HTERT RPE-1 (cell line): Measurements from ENCODE around the gene DUOX2.

Experiments
- in situ Hi-C: fragments of 300-500 bp; cut with MboI; formaldehyde crosslinking; loops from 4 replicates; pipeline ENCODE4 v1.14.3; 2020; ENCODE audit warnings: low sequenced_read_pairs

DUOX2 gene

DNA sequence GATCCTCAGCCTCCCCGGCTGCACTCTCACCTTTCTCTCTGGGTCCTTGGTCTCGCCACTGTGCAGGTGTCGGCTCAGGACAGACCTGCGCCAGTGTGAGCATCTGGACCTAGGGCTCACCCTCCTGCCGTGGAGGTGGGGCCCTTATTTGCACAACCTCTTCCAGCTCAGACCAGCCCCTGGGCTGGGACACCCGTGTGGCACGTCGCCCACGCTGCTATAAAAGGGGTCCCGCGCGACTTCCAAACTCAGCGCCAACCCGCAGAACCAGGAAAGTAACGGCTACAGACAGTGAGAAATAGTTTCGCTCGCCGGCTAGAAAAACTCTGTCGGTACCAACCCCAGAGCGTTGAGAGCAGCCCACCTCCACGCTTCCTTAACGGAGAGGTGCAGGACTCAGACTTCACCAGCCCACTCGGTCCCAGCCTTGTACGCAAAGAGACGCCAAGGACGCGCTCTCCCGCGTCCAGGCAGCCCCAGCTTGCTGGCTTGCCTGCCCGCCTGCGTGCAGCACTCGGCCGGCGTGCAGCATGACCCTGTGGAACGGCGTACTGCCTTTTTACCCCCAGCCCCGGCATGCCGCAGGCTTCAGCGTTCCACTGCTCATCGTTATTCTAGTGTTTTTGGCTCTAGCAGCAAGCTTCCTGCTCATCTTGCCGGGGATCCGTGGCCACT, at the start of gene DUOX2, which contains the start of gene DUOXA2:
Gene DUOX2, minus strand, starts transcription at position 97 of the 675 bp plus-strand sequence. CDS start 761 bp downstream, outside the sequence.
Gene DUOXA2, plus strand, starts transcription at position 251 of the 675 bp plus-strand sequence. Its CDS starts 280 bp downstream, at position 531.
- in situ Hi-C loops, result no loop called here

DNA sequence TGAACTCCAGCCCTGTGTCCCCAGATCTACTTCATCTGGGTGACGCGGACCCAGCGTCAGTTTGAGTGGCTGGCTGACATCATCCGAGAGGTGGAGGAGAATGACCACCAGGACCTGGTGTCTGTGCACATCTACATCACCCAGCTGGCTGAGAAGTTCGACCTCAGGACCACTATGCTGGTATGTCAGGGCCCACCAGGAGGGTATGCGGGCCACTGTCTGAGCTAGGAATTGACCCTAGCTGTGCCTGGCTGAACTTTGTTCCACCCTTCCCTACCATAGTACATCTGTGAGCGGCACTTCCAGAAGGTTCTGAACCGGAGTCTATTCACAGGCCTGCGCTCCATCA, 49.5 kb upstream of the DUOX2 start:
- in situ Hi-C loops, result no loop called here

DNA sequence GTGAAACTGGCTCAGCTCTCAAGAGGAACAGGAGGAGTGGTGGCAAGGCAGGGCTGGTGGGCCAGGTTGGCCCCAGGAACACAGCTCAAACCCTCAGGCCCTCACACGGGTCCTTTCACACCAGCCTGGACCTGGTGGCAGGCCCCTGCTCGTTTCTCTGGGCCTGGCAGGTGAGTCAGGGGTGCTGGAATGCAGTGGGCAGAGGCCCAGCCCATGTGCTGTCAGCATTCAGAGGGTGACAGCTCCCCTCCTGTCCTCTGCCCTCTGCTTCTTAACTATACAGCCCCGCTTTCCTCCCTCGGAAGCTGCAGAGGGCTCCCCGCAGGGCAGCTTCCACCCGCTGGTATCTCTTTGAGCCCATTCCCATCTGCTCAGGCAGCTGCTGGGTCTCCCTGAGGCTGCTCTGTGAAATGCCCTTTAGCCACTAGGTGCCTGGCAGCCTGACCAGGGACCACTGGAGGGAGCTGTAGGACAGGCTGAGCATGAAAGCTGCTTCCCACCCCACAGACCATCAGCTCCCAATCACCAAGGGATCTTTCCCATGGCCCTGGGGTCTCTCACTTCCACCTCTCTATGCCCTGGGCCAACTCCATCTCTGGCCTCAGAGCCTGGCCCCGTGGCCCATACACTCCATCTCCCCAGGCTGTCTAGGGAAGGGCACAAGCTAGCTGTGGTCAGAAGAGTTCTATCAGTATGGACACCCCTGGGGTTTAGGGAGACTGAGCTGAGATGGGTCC, 49.0 kb upstream of the DUOX2 start:
- in situ Hi-C loops, result no loop called here

DNA sequence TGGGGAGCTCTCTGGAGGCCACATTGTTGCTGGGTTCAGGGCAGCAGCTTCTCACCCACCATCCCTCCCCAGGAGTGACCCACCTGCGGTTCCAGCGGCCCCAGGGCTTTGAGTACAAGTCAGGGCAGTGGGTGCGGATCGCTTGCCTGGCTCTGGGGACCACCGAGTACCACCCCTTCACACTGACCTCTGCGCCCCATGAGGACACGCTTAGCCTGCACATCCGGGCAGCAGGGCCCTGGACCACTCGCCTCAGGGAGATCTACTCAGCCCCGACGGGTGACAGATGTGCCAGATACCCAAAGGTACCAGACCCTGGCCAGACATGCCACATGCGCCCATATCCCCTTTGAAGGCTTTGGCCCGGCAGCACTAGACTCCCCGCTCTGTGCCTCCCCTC, 47.7 kb upstream of the DUOX2 start:
- in situ Hi-C loops, result no loop called here

DNA sequence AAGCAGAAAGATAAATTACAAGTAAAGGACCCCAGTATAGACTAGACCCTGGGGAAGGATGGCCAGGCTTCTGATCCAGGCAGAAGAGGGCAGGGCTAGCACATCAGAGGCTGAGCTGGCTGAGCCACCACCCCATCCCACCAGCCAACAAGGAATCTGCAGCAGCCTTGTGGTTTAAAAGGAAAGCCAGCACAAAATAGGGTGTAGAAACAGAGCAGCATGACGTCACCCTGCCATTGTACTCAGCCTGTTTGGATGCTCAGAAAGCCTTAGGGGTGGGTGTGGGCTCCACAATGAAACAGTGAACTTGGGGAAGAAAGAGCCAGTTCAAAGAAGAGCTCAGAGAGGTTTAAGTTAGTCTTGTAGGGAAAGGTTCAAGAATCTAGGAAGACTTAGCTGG, 44.0 kb upstream of the DUOX2 start:
- in situ Hi-C loops, result no loop called here

DNA sequence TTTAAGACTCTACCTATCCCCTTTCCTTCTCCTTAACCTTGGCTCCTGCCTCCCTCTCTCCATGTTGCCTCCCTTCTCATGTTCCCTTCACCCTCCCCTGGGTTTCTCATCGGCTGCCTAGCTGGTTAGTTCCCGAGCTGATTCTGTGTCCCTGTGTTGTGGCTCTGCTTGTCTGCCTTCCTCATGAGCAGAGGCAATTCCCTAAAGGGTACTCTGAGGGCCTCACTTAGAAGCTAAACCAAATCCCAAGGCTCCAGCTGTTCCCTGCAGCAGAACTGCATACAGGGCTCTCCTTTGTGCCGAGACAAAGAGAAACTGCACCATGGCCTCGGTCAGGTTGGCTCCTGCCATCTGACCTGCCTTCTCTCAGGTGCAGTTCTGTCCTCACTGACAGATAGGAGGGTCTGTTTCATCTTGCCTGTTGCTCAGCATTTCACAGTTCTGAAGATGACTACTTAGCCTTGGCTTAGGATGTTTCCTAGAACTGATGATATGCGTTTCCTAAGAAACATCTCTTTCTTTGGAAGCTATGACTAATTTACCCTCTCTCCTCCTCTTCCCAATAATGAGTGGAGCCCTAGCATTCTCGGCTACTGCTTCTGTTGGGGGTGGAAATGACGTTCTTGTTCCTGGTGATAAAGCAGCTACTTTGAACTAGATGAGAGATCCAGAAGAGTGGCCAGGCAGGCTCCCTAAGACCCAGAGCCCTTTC, 42.9 kb upstream of the DUOX2 start:
- in situ Hi-C loops, result no loop called here

DNA sequence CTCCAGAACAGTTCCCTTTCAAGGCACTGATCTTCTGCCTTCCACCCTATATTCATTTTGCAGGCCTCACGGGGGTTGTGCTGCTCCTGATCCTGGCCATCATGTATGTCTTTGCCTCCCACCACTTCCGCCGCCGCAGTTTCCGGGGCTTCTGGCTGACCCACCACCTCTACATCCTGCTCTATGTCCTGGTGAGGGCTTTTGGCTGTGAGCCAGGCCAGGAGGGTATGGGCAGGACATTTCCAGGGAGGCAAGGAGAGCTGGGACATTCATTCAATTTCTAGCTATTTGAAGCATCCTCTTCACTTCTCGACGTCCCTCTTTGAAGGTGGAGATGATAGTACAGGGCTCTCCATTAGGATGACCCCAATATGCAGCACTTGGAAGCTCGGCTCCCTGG, 41.8 kb upstream of the DUOX2 start:
- in situ Hi-C loops, result no loop called here

DNA sequence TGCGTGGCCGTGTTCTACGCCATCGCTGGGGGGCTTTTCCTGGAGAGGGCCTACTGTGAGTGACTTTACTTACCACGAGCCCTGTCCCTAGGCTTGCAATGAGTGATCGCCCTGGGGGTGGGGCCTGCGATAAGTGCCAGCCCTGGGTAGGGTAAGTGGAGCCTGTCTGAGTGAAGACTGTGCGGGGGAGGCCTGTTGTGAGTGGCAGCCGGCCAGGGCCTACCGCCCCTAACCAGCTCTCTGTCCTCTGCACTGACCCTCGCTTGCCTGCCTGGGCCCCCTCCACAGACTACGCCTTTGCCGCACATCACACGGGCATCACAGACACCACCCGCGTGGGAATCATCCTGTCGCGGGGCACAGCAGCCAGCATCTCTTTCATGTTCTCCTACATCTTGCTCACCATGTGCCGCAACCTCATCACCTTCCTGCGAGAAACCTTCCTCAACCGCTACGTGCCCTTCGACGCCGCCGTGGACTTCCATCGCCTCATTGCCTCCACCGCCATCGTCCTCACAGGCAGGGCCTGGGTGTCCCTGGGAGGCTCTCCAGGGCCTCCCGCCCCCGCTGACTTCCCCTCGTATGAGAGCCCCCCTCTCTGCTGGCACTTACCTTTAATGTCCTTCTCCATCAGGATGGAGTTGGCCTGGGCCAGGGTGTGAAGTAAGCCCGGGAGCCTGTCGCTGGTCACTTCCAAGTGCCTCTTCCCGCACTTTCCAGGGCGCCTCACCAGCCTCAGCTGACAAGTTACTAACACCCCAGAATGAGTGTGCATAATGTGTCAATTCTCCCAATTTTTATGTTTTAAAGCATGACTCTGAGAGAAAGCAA, 38.2 kb upstream of the DUOX2 start:
- in situ Hi-C loops, result no loop called here

DNA sequence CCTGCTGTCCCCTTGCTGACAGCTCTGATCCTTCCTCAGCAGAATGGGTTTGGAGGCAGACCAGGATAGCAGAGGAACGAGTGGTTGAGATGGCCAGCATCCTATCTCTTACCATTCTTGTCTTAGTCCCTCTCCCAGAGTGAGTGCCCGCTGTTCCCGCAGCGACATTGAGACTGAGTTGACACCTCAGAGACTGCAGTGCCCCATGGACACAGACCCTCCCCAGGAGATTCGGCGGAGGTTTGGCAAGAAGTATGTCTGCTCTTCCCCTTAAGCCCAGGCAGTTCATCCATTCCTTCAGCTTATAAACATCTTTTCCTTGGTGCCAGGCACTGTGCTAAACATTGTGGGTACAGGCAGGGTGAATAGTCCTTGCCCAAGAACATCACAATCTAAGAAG, 37.0 kb upstream of the DUOX2 start:
- in situ Hi-C loops, result no loop called here

DNA sequence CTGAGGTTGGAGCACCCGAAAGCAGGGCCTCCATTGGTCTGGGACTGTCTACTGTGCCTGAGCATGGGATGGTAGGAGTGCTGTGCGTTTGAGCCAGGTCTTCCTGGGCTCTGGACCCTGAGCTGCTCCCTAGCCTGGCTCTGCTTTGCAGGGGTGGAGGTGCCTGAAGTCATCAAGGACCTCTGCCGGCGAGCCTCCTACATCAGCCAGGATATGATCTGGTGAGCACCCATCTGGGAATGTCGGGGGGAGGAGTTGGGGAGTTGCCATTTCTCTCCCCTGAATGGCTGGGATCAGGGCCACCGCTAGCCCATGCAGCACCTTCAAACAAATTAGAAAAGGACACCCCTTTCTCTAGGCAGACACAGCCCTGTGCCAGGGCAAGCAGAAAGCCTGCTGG, 36.5 kb upstream of the DUOX2 start:
- in situ Hi-C loops, result no loop called here

DNA sequence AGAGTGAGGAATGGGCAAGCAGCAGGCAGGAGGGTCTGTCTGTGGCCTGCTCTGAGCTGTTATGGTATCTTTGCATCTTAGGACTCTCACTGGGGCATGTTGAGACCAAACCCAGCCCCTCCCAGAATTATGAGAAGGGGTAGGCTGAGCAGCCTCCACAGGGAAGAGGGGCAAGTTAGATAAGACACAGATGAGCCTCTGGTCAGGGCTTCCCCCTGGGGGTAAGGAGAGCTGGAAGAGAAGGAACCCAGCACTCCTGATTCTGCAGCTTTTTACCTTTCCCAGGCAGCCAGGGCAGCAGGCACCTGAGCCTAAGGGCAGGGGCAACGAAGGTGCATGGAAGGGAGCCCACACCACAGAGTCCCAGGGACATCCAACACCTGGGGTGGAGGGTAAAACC, 35.1 kb upstream of the DUOX2 start:
- in situ Hi-C loops, result no loop called here

DNA sequence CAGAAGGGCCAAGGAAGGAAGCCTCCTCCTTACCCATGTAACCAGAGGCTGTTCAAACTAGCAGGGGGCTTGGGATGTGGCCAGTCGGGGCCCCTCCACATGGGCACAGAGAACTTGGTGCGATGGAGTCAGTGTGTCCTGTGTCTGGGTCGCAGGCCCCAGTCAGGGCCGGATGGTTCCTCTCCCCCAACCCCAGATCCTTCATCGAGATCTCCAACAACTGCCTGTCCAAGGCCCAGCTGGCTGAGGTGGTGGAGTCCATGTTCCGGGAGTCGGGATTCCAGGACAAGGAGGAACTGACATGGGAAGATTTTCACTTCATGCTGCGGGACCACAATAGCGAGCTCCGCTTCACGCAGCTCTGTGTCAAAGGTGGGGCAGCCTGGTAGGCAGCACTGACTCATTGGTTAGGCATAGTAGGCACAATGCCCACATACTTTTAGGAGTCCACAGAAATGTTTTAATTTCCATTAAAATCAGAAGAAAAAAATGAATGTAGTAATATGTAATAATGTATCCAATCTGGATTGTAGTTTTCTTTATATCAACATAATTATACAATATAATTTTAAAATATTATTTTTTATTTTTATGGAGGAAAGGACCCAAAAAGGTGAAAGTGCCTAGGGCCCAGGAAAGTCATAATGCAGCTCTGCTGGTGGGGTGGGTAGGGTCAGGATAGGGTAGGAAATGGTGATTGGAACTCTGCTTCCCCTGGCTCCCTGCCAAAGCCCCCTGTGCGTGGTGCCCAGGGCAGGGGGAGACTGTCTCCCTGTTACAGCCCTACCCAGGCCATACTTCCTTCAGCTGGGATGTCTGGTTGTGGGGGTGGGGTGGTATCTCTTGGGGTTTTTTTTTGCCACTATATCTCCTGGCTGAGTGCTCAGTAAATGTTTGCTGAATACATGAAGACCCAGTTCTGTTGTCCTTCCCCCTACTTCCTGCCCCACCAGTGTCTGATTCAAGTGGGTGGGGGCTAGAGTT, 34.4 kb upstream of the DUOX2 start:
- in situ Hi-C loops, result no loop called here

DNA sequence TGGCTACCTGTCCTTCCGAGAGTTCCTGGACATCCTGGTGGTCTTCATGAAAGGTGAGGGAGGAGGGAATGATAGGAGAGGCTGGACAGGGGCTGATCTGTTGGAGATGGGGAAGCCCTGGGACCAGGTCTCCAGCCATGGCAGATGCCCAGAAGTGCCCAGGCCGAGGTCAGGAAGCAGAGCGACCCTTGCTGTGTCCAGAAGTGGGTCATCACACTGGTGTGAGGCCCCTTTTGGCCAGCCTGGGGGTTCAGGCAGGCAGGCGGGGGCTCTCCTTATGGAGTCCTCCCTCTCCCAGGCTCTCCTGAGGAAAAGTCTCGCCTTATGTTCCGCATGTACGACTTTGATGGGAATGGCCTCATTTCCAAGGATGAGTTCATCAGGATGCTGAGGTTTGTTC, 33.6 kb upstream of the DUOX2 start:
- in situ Hi-C loops, result no loop called here

DNA sequence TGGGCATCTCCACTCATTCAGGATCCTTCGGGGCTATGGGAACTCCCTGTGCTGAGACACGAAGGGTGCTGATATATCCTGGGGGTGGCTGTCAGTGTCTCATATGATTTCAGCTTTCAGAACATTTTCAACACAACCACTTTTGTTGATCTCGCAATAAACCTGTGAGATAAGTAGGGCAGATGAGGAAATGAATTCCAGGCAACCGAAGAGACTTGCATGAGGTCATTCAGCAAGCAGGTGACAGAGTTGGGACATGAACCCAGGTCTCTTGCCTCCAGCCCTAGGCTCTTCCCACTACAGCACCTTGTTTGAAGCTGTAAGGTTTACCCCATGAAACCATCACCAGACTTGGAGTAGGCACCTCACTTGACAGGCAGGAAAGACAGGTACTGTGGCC, 32.4 kb upstream of the DUOX2 start:
- in situ Hi-C loops, result no loop called here

DNA sequence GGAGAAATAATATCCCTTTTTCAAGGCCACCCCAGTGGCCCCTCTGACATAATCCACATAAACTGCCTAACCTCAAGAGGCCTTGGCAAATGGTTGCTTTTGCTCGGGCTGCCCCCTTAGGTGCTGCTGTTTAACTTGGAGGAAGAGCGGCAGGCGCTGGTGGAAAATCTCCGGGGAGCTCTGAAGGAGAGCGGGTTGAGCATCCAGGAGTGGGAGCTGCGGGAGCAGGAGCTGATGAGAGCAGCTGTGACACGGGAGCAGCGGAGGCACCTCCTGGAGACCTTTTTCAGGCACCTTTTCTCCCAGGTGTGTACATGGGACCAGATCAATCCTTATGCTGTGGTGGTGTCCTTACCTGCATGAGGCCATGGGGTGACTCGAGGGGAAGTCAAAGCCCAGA, 30.8 kb upstream of the DUOX2 start:
- in situ Hi-C loops, result no loop called here

DNA sequence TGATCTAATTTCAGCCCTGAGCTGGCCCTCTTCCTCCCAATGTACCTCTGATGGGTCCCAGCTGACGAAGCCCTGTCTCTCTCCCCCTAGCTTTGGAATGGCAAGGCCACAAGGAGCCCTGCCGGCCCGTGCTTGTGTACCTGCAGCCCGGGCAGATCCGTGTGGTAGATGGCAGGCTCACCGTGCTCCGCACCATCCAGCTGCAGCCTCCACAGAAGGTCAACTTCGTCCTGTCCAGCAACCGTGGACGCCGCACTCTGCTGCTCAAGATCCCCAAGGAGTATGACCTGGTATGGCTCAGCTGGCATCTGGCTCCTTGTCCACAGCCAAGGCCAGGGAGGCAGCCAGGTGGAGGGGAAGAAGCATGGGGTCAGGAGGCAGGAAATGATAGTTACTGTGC, 30.0 kb upstream of the DUOX2 start:
- in situ Hi-C loops, result no loop called here

DNA sequence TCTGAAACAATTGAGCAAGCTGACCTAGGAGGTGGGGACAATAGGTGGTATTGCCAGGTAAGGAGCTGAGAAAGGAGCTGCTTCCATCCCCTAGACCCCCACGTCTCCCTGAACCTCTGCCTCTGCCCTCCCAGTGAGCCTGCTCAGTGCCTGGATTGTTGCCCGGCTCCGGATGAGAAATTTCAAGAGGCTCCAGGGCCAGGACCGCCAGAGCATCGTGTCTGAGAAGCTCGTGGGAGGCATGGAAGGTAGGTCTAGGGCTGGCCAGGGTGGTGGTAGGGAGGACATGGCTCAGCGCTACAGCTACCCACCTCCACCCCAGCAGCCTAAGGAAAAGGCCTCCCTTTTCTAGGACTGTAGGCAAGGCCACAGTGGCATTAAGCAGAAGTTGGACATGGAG, 29.1 kb upstream of the DUOX2 start:
- in situ Hi-C loops, result no loop called here

DNA sequence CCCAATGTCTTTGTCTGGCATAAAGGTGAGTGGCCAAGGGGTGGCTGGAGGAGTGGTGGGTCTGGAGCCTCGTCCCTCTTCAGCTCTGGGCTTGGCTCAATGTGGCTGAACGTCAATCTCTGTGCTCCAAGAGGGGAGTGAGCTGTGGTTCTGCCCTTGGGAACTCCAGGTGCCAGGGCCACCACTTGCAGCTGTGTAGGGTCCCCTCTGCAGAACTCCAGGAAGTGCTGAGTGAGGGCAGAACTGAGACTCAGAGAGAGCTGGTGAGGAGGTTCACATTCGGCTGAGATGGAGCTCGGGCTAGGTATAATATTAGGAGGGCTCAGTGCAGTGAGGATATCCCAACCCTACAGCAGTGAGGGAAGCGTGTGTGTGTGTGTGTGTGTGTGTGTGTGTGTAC, 27.4 kb upstream of the DUOX2 start:
- in situ Hi-C loops, result no loop called here

DNA sequence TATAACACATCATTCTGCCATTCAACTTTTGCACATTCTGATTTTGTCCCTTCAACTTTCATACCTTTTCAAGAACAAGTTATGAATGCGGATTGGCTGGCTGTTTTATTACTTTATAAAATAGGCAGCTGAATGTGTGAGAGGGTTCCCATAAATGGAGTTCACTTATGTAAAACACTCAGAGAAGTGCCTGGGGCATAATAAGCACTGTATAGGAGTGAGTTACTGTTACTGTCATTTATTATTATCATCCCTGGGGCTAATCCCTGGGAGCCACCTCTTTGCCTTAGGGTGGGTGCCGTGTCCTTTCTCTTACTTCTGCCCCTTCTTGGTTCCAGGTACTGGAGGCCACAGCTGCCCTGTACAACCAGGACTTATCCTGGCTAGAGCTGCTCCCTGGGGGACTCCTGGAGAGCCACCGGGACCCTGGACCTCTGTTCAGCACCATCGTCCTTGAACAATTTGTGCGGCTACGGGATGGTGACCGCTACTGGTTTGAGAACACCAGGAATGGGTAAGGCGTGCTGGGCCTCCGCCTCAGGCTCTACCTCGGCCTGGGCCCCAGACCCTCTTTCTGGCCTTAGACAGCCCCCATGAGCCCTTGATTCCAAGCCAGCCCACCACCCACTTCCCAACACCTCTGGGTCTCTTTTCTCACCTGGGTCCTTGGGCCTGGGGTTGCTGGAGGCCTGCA, 26.7 kb upstream of the DUOX2 start:
- in situ Hi-C loops, result no loop called here
